WTC11 (cell line): ENCODE measurements around the gene RBM3. TPM values are rescaled to one million over a fixed set of nuclear protein-coding genes. Genes with fewer than 3 reads are reported as not detected.

Experiments used
- ZNF532 ChIP-seq: fragments of 250-450 bp; sonication (Bioruptor Pico); IDR thresholded peaks from 2 replicates; pipeline ENCODE4 v1.9.0; 2021; ENCODE audit warnings: mild to moderate bottlenecking, borderline replicate concordance
- total RNA-seq: library from RNA; stranded (reverse); gene quantifications from 3 replicates; pipeline ENCODE4 v1.2.3, GENCODE V29; 2021

The RBM3 gene
- total RNA-seq, 1 experiment from 2014 or later, result 148 TPM

- TF ChIP-seq ZNF532 (CRISPR knock-in tag), result no peak
- TF ChIP-seq, all 79 proteins: peak for 0
These were observed 52.4 kb downstream of the RBM3 start (continued) for GRCh38 chrX:48626401-48627298.

Other genes with a start within 250 kb of the RBM3 start
- gene SSX3, start 217.8 kb upstream of the RBM3 start, total RNA-seq, result 0.25 TPM in 1 of 3 replicates, not detected in the others
- gene SSX4, start 190.9 kb upstream of the RBM3 start, total RNA-seq, result 0.17 TPM in 1 of 3 replicates, not detected in the others
- gene SSX4B, start 162.5 kb upstream of the RBM3 start, total RNA-seq, result 0.17 TPM in 1 of 3 replicates, not detected in the others
- 30.9 to 50.6 TPM (median 34.6 TPM) in 3 replicates for gene SLC38A5, start 104.2 kb upstream of the RBM3 start, total RNA-seq
- 50.2 to 54.5 TPM (median 53.9 TPM) in 3 replicates for gene FTSJ1, start 98.3 kb upstream of the RBM3 start, total RNA-seq
- 16.4 to 19.7 TPM (median 16.9 TPM) in 3 replicates for gene PORCN, start 65.5 kb upstream of the RBM3 start, total RNA-seq
- 129 to 145 TPM (median 138 TPM) in 3 replicates for gene EBP, start 52.7 kb upstream of the RBM3 start, total RNA-seq
- gene TBC1D25, start 34.8 kb upstream of the RBM3 start, total RNA-seq, result 7.5 to 10.2 TPM (median 9.9 TPM) in 3 replicates
- gene WDR13, start 23.0 kb downstream of the RBM3 start, total RNA-seq, result 28.0 to 37.4 TPM (median 30.4 TPM) in 3 replicates
- 0.79 to 1.6 TPM (median 0.96 TPM) in 3 replicates for gene WAS, start 109.3 kb downstream of the RBM3 start, total RNA-seq
- 14.2 to 16.5 TPM (median 16.4 TPM) in 3 replicates for gene SUV39H1, start 122.2 kb downstream of the RBM3 start, total RNA-seq
- gene GLOD5, start 187.3 kb downstream of the RBM3 start, total RNA-seq, result 0.27 TPM in 1 of 3 replicates, not detected in the others
- 0.25 to 0.27 TPM (median 0.26 TPM) in 3 replicates for gene GATA1, start 212.1 kb downstream of the RBM3 start, total RNA-seq
- 58.5 to 60.3 TPM (median 59.2 TPM) in 3 replicates for gene HDAC6, start 227.6 kb downstream of the RBM3 start, total RNA-seq